WI38 (cell line): ENCODE data around the gene TMEM132D.

ENCODE experiments used
- H3K4me3 ChIP-seq: 2 replicates; pipeline ENCODE4 v1.5.1; 2011; ENCODE audit warnings: low read depth, mild to moderate bottlenecking, control low read depth, low read length
- TF ChIP-seq, protein P1 (sequence below): IDR thresholded peaks from 2 replicates; pipeline ENCODE4 v1.5.1; 2012; ENCODE audit warnings: low read depth, mild to moderate bottlenecking, control low read depth, low read length

TMEM132D gene

DNA sequence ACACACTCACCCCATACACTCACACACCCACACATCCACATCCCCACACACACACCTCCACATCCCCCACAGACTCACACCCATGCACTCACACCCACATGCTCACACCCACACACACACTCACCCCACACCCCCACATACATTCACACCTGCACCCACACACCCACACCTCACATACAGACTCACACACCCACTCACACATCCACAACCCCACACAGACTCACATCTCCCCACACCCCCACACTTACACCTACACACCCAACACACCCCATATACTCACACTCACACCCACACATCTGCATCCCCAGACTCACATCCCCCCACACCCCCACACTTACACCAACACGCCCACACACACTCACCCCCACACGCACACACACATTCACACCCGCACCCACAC lies 878.8 kb downstream of the TMEM132D start:
- TF ChIP-seq, protein P1, sequence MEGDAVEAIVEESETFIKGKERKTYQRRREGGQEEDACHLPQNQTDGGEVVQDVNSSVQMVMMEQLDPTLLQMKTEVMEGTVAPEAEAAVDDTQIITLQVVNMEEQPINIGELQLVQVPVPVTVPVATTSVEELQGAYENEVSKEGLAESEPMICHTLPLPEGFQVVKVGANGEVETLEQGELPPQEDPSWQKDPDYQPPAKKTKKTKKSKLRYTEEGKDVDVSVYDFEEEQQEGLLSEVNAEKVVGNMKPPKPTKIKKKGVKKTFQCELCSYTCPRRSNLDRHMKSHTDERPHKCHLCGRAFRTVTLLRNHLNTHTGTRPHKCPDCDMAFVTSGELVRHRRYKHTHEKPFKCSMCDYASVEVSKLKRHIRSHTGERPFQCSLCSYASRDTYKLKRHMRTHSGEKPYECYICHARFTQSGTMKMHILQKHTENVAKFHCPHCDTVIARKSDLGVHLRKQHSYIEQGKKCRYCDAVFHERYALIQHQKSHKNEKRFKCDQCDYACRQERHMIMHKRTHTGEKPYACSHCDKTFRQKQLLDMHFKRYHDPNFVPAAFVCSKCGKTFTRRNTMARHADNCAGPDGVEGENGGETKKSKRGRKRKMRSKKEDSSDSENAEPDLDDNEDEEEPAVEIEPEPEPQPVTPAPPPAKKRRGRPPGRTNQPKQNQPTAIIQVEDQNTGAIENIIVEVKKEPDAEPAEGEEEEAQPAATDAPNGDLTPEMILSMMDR: no peak
- H3K4me3 ChIP-seq: no peak overlapping the region
